GM18951 (cell line): ENCODE measurements around the gene PLCH1.

Experiments used
- POLR2A ChIP-seq: IDR thresholded peaks from 4 replicates; pipeline ENCODE4 v1.6.1; 2011; ENCODE audit warnings: mild to moderate bottlenecking; ENCODE audit not compliant: insufficient read length, insufficient read depth; ENCODE audit errors: extremely low read depth
- in situ Hi-C: fragments of 300-500 bp; cut with MboI; formaldehyde crosslinking; loops from one replicate; pipeline ENCODE4 v1.12.0; 2022; ENCODE audit warnings: low sequenced_read_pairs, mixed read lengths, inconsistent platforms; ENCODE audit not compliant: unreplicated experiment

Gene PLCH1

GRCh38 chr3:155420881-155421486 is 323.9 kb downstream of the PLCH1 start:
- TF ChIP-seq POLR2A: no peak

GRCh38 chr3:155420406-155420805 is 324.5 kb downstream of the PLCH1 start:
- TF ChIP-seq POLR2A: no peak

More at GRCh38 chr3:155420881-155421486, 323.9 kb downstream of the PLCH1 start:
- in situ Hi-C loops: no loop called here

DNA sequence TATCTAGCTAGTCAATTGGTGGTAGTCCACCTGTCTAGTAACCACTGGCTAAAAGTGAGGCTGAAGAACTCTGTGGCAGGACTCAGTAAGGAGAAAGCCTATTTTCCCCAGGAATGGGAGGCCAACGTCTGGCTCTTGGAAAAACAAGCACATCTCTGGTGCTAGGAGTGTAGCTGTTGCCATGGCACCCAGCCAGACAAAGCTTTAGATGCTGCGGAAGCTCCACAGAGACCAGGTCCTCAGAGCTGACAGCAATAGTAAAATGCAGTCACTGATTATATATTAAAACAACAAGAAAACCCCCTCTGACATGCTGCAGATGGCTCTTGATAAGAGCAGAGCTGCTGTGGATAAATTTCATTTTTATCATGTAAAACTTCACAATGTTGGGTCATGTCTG is 326.5 kb downstream of the PLCH1 start:
- no peak for TF ChIP-seq POLR2A
- in situ Hi-C loops: no loop called here

More at GRCh38 chr3:155420406-155420805, 324.5 kb downstream of the PLCH1 start:
- in situ Hi-C loops: no loop called here

GRCh38 chr3:155417119-155417517 is 327.8 kb downstream of the PLCH1 start:
- TF ChIP-seq POLR2A: no peak
- in situ Hi-C loops: no loop called here

GRCh38 chr3:155416500-155417118 is 328.3 kb downstream of the PLCH1 start:
- TF ChIP-seq POLR2A: no peak
- in situ Hi-C loops: no loop called here

GRCh38 chr3:155412904-155413303 is 332.0 kb downstream of the PLCH1 start:
- in situ Hi-C loops: no loop called here
- no peak for TF ChIP-seq POLR2A

DNA sequence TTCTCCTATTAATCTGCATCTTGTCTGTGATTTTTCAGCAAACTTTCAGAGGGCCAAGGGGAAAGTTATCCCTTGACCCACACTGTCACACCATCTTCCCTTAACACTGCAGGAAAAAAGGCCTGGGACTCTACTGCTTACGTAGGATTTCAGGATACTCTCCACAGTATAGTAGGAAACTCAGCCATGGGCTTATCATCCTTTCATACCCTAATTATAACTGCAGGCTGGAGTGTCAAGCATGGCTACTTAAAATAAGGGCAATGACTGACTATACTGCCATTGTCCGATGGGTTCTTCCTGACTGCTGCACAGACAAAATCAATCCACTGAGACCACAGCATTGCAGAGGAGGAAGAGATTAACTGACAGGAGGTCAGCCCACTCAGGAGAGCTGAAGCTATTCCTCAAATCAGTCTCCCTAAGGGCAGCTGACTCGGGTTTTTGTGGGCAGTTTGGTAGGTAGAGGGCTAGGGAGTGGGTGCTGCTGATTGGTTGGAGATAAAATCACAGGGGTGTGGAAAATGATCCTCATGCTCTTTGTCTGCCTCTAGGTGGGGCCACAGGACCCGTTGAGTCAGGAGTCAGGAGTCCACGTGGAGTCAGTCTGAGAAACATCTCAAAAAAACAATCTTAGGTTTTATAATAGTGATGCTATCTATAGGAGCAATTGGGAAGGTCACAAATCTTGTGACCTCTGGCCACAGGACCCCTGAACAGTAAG is 333.2 kb downstream of the PLCH1 start:
- in situ Hi-C loops: no loop called here
- no peak for TF ChIP-seq POLR2A

DNA sequence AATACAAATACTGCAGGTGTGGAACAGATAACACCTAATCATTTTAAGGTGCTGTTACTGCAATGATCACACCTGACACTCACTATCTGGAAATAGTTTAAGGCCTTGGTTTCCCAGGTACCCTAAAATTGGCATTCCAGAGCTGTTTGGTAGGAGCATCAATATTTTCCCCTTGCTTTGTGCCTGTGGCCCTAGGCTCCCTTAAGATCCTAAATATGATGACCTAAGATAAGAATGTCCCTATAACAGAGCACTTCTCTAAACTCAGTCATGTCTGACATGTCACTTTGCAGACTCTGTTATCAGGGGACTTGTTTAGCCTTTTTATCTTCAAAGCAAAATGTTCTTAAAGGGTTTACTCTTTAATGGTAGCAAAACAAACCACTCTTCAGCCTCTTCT is 335.5 kb downstream of the PLCH1 start:
- no peak for TF ChIP-seq POLR2A
- in situ Hi-C loops: no loop called here

DNA sequence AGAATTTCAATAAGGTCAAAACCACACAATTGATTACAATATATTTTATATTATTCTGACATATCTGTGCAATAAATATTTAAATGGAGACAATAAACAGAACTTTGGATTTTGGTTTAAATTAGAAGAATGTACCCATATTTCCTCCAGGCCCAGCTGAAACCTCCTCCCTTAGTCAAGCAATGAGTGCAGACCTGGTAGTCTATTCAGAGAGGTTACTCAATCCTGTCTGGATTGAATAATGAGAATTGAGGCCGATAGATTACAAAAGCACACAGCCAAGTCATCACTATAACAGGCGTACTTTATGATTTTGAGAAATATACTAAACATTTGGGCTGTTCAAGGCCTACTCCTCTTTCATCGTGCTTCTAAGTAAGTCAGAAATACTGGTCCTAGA is 336.9 kb downstream of the PLCH1 start:
- TF ChIP-seq POLR2A: no peak
- in situ Hi-C loops: no loop called here

DNA sequence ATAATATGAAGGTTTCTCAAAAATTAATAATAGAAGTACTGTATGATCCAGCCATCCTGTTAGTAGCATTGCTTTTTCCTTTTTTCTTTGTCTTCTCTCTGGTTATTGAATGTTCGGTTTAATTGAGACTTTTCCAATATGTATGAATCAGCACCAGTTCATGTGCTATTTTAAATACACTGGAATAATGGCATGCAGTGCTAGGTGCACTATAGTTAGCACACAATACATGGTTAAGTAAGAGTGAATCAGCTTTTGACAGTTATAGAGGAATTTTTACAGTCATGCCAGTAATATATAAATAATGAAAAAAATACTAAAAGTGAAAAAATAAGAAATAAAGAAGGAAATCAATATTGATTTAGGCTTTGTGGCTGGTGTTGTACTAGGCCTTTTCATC is 337.5 kb downstream of the PLCH1 start:
- in situ Hi-C loops: no loop called here

DNA sequence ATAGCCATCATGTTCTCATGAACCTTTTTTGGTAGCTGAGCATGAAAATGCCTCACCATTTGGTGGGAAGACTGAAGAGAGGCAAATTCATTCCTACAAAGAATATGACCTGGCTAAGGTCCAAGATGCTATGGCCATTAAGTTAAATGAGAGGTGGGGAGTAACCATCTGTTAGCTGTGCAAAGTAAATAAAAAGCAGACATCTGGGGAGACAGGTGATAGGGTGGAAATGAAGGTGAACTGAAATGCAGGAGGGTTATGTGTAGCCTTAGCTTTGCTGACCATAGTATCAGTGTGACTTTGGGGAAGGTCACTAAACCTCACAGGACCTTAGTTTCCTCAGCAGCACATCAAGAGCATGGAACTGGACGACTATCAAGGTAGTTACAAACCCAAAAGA is 340.4 kb downstream of the PLCH1 start:
- no peak for TF ChIP-seq POLR2A
- in situ Hi-C loops: no loop called here

More for the DNA sequence above, 337.5 kb downstream of the PLCH1 start:
- no peak for TF ChIP-seq POLR2A

- no peak for TF ChIP-seq POLR2A
- in situ Hi-C loops: no loop called here
These were observed 342.2 kb downstream of the PLCH1 start for GRCh38 chr3:155402656-155403055.

DNA sequence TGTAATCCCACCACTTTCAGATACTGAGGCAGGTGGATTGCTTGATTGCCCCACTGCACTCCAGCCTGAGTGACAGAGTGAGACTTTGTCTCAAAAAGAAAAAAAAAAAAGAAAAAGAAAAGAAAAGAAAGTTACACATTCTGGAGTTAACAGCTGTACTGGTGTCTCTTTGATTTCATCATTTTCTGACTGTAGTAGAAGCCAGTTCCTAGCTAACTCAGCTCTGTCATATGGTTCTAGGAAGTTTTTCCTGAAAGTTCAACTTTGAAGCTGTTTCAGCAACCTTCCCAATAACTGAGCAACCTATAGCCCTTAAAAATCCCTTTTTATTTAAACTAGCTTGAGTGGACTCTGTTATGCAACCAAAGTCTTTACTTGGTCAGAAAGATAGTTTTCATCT is 346.8 kb downstream of the PLCH1 start:
- in situ Hi-C loops: loop anchor here (25.0 kb wide), 1 partner anchor 314 kb away; no protein-coding TSS in a partner anchor
- TF ChIP-seq POLR2A: no peak

GRCh38 chr3:155394896-155395295 is 350.0 kb downstream of the PLCH1 start:
- in situ Hi-C loops: loop anchor here (25.0 kb wide), 1 partner anchor 317 kb away; no protein-coding TSS in a partner anchor
